Measurements from ENCODE around the gene DHRS4. TPM values are rescaled to one million over a fixed set of nuclear protein-coding genes. Genes with fewer than 3 reads are reported as not detected.

Gene DHRS4
- total and polyA plus RNA-seq, 2 of the 13 experiments (the other 11 are each of a cell fraction or from before 2014, with no cell fraction given), result 23.9 to 45.1 TPM

DNA sequence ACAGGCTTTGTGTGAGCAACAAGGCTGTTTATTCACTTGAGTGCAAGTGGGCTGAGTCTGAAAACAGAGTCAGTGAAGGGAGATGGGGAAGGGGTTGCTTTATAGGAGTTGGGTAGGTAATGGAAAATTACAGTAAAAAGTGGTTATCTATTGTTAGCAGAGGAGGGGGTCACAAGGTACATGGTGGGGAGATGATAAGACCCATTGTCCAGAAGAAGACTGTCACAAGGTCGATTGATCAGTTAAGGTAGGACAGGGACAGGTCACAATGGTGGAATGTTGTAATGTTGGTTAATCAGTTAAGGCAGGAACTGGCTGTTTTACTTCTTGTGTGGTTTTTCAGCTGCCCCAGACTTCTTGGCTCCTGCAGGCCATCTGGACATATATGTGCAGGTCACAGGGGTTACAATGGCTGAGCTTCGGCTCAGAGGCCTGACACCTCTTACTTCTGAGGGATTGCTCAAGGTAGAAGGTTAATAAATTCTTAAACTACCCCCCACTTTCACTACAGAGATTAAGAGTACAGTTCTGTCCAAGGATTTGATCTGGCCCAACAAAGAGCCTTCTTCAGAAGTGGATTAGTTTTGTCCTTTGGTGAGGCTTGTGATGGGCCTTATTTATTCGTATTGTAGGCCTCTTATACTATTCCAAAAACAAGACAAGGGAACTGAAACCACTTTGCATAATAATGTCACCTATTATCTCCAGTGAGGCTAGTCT lies 13.8 kb upstream of the DHRS4 start (continued):
- no peak for TF ChIP-seq NRL (CRISPR knock-in tag; IDR thresholded peaks at IDR 0.05; ENCODE audit: borderline replicate concordance)
- TF ChIP-seq GLI4 (CRISPR knock-in tag; IDR thresholded peaks at IDR 0.05; ENCODE audit: borderline replicate concordance), result no peak
- TF ChIP-seq SYNCRIP (IDR thresholded peaks at IDR 0.05; ENCODE audit: insufficient read depth, low read depth, low read length), result no peak
- TF ChIP-seq TSC22D2 (CRISPR knock-in tag; IDR thresholded peaks at IDR 0.05; ENCODE audit: borderline replicate concordance), result no peak
- no peak for TF ChIP-seq ZNF891 (CRISPR knock-in tag; IDR thresholded peaks at IDR 0.05)
- TF ChIP-seq ZNF253 (CRISPR knock-in tag; IDR thresholded peaks at IDR 0.05; ENCODE audit: borderline replicate concordance), result no peak
- no peak for TF ChIP-seq ZNF777 (CRISPR knock-in tag; IDR thresholded peaks at IDR 0.05)
- no peak; the same call in 1 of the 2 replicates for TF ChIP-seq NCOA1 (CRISPR knock-in tag; IDR thresholded peaks at IDR 0.05)
- TF ChIP-seq BRCA1 (CRISPR knock-in tag; IDR thresholded peaks at IDR 0.05), result no peak
- TF ChIP-seq ZNF124 (CRISPR knock-in tag; IDR thresholded peaks at IDR 0.05), result peak; percentile 64; the same call in 1 of the 2 replicates
- no peak for TF ChIP-seq HNRNPLL (IDR thresholded peaks at IDR 0.05; ENCODE audit: low read depth, low read length, poor library complexity, severe bottlenecking)
- TF ChIP-seq, protein P1, sequence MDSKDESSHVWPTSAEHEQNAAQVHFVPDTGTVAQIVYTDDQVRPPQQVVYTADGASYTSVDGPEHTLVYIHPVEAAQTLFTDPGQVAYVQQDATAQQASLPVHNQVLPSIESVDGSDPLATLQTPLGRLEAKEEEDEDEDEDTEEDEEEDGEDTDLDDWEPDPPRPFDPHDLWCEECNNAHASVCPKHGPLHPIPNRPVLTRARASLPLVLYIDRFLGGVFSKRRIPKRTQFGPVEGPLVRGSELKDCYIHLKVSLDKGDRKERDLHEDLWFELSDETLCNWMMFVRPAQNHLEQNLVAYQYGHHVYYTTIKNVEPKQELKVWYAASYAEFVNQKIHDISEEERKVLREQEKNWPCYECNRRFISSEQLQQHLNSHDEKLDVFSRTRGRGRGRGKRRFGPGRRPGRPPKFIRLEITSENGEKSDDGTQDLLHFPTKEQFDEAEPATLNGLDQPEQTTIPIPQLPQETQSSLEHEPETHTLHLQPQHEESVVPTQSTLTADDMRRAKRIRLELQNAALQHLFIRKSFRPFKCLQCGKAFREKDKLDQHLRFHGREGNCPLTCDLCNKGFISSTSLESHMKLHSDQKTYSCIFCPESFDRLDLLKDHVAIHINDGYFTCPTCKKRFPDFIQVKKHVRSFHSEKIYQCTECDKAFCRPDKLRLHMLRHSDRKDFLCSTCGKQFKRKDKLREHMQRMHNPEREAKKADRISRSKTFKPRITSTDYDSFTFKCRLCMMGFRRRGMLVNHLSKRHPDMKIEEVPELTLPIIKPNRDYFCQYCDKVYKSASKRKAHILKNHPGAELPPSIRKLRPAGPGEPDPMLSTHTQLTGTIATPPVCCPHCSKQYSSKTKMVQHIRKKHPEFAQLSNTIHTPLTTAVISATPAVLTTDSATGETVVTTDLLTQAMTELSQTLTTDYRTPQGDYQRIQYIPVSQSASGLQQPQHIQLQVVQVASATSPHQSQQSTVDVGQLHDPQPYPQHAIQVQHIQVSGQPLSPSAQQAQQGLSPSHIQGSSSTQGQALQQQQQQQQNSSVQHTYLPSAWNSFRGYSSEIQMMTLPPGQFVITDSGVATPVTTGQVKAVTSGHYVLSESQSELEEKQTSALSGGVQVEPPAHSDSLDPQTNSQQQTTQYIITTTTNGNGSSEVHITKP (CRISPR knock-in tag; IDR thresholded peaks at IDR 0.05; ENCODE audit: low read depth), result no peak
- TF ChIP-seq ARHGAP35 (CRISPR knock-in tag; IDR thresholded peaks at IDR 0.05; ENCODE audit: borderline replicate concordance), result no peak
- TF ChIP-seq ZNF816 (CRISPR knock-in tag; IDR thresholded peaks at IDR 0.05; ENCODE audit: borderline replicate concordance), result no peak
- TF ChIP-seq ZNF7 (CRISPR knock-in tag; IDR thresholded peaks at IDR 0.05), result no peak
- no peak for TF ChIP-seq ZNF460 (CRISPR knock-in tag; IDR thresholded peaks at IDR 0.05; ENCODE audit: borderline replicate concordance)
- TF ChIP-seq, protein P2, sequence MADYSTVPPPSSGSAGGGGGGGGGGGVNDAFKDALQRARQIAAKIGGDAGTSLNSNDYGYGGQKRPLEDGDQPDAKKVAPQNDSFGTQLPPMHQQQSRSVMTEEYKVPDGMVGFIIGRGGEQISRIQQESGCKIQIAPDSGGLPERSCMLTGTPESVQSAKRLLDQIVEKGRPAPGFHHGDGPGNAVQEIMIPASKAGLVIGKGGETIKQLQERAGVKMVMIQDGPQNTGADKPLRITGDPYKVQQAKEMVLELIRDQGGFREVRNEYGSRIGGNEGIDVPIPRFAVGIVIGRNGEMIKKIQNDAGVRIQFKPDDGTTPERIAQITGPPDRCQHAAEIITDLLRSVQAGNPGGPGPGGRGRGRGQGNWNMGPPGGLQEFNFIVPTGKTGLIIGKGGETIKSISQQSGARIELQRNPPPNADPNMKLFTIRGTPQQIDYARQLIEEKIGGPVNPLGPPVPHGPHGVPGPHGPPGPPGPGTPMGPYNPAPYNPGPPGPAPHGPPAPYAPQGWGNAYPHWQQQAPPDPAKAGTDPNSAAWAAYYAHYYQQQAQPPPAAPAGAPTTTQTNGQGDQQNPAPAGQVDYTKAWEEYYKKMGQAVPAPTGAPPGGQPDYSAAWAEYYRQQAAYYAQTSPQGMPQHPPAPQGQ (CRISPR knock-in tag; IDR thresholded peaks at IDR 0.05; ENCODE audit: borderline replicate concordance), result 0 out of 2 replicates have a peak, but pooled peaks have one; percentile 58
- TF ChIP-seq, protein P3, sequence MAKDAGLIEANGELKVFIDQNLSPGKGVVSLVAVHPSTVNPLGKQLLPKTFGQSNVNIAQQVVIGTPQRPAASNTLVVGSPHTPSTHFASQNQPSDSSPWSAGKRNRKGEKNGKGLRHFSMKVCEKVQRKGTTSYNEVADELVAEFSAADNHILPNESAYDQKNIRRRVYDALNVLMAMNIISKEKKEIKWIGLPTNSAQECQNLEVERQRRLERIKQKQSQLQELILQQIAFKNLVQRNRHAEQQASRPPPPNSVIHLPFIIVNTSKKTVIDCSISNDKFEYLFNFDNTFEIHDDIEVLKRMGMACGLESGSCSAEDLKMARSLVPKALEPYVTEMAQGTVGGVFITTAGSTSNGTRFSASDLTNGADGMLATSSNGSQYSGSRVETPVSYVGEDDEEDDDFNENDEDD (CRISPR knock-in tag; IDR thresholded peaks at IDR 0.05; ENCODE audit: borderline replicate concordance), result peak; percentile 44; the same call in 1 of the 2 replicates
- no peak for TF ChIP-seq MEF2D (CRISPR knock-in tag; IDR thresholded peaks at IDR 0.05)
- no peak for TF ChIP-seq ZNF468 (CRISPR knock-in tag; IDR thresholded peaks at IDR 0.05)
